Trophoblast cell (in vitro differentiated cells and primary cell): ENCODE data around the gene CKS2.

Experiments
- DNase-seq, 2 donors: peaks; one replicate each; pipeline ENCODE4 v3.0.0-alpha.2; 2016
- H2AFZ ChIP-seq: 2 replicates; pipeline ENCODE4 v1.6.1; 2013; ENCODE audit warnings: low read length, moderate library complexity, mild to moderate bottlenecking; ENCODE audit not compliant: insufficient read depth, poor library complexity
- H2AK5ac ChIP-seq: 2 replicates; pipeline ENCODE4 v1.6.1; 2013; ENCODE audit warnings: mild to moderate bottlenecking, low read length
- H2BK120ac ChIP-seq: 2 replicates; pipeline ENCODE4 v1.6.1; 2013; ENCODE audit warnings: low read length, mild to moderate bottlenecking, moderate library complexity; ENCODE audit not compliant: insufficient read depth, poor library complexity
- H2BK12ac ChIP-seq: 2 replicates; pipeline ENCODE4 v1.6.1; 2013; ENCODE audit warnings: mild to moderate bottlenecking, low read length, moderate library complexity
- H2BK5ac ChIP-seq: 2 replicates; pipeline ENCODE4 v1.6.1; 2013; ENCODE audit warnings: low read length, low read depth, moderate library complexity, mild to moderate bottlenecking; ENCODE audit not compliant: poor library complexity
- H3K14ac ChIP-seq: 2 replicates; pipeline ENCODE4 v1.6.1; 2013; ENCODE audit warnings: mild to moderate bottlenecking, low read length
- H3K18ac ChIP-seq: 2 replicates; pipeline ENCODE4 v1.6.1; 2013; ENCODE audit warnings: mild to moderate bottlenecking, low read length
- H3K23ac ChIP-seq: 2 replicates; pipeline ENCODE4 v1.6.1; 2013; ENCODE audit warnings: low read length
- H3K27ac ChIP-seq: 2 replicates; pipeline ENCODE4 v1.5.1; 2013; ENCODE audit warnings: low read depth, mild to moderate bottlenecking, inconsistent platforms, low read length, moderate library complexity
- H3K27me3 ChIP-seq: 2 replicates; pipeline ENCODE4 v1.6.1; 2013; ENCODE audit warnings: inconsistent platforms, mild to moderate bottlenecking, low read length, moderate library complexity; ENCODE audit not compliant: insufficient read depth
- H3K36me3 ChIP-seq, 2 experiments: 1 replicate in 1 of 2; 2 replicates in 1 of 2; pipeline ENCODE4 v1.6.1; 2013; ENCODE audit warnings: low read length in 2 of 2, mild to moderate bottlenecking in 2 of 2, moderate library complexity in 1 of 2; ENCODE audit not compliant: insufficient read depth in 2 of 2, control insufficient read depth in 1 of 2
- H3K4ac ChIP-seq: 2 replicates; pipeline ENCODE4 v1.6.1; 2013; ENCODE audit warnings: low read depth, mild to moderate bottlenecking, low read length, moderate library complexity
- H3K4me1 ChIP-seq, 2 experiments: 1 replicate in 1 of 2; 2 replicates in 1 of 2; pipeline ENCODE4 v1.6.1; 2013; ENCODE audit warnings: low read length in 2 of 2, mild to moderate bottlenecking in 2 of 2, moderate library complexity in 1 of 2; ENCODE audit not compliant: insufficient read depth in 2 of 2, control insufficient read depth in 1 of 2
- H3K4me2 ChIP-seq: 2 replicates; pipeline ENCODE4 v1.6.1; 2013; ENCODE audit warnings: inconsistent platforms, mild to moderate bottlenecking, low read length, moderate library complexity
- H3K4me3 ChIP-seq: 2 replicates; pipeline ENCODE4 v1.5.1; 2013; ENCODE audit warnings: mild to moderate bottlenecking, low read depth, low read length, inconsistent platforms
- H3K79me1 ChIP-seq: one replicate; pipeline ENCODE4 v1.6.1; 2013; ENCODE audit warnings: low read length
- H3K79me2 ChIP-seq: 2 replicates; pipeline ENCODE4 v1.6.1; 2013; ENCODE audit warnings: low read length, mild to moderate bottlenecking; ENCODE audit not compliant: control insufficient read depth, insufficient read depth, poor library complexity
- H3K9ac ChIP-seq: 2 replicates; pipeline ENCODE4 v1.6.1; 2013; ENCODE audit warnings: mild to moderate bottlenecking, low read length
- H3K9me3 ChIP-seq: 2 replicates; pipeline ENCODE4 v1.6.1; 2013; ENCODE audit warnings: low read depth, mild to moderate bottlenecking, control low read depth, inconsistent platforms, low read length; ENCODE audit not compliant: insufficient read depth
- H4K12ac ChIP-seq: 2 replicates; pipeline ENCODE4 v1.6.1; 2013; ENCODE audit warnings: low read depth, mild to moderate bottlenecking, low read length, moderate library complexity
- H4K8ac ChIP-seq: 2 replicates; pipeline ENCODE4 v1.6.1; 2013; ENCODE audit warnings: low read depth, mild to moderate bottlenecking, low read length, moderate library complexity
- H4K91ac ChIP-seq: one replicate; pipeline ENCODE4 v1.6.1; 2013; ENCODE audit warnings: low read depth, mild to moderate bottlenecking, low read length, moderate library complexity
- WGBS: extraction: QIAGEN DNeasy Blood & Tissue Kit; methylation state at CpG from one replicate; pipeline ENCODE4 v1.1.7; 2013; ENCODE audit warnings: missing lambda C conversion rate; ENCODE audit not compliant: insufficient read length, insufficient coverage; ENCODE audit errors: extremely low coverage; 5-methylcytosine and 5-hydroxymethylcytosine counted together

CKS2 gene

GRCh38 chr9:89352451-89352850 is 41.5 kb downstream of the CKS2 start:
- Histone ChIP-seq H2BK12ac (no peak overlapping the region), H3K4me2 (no peak overlapping the region), H3K79me1 (no peaks in the 10 kb centered on the region), H3K79me2 (no peaks in the 10 kb centered on the region), H3K36me3 (peaks cover 62 to 78% of the 10 kb centered on the region in 2 experiments), H3K4me3 (no peak overlapping the region), H3K9me3 (peaks cover 7% of the 10 kb centered on the region), H3K27me3 (no peaks in the 10 kb centered on the region), H3K4me1 (no peaks in the 10 kb centered on the region), H3K27ac (no peak overlapping the region), H3K4ac (no peak overlapping the region), H4K91ac (no peak overlapping the region), H3K14ac (no peak overlapping the region), H2AFZ (no peak overlapping the region), H3K23ac (no peak overlapping the region), H3K18ac (no peak overlapping the region), H2BK5ac (no peak overlapping the region), H4K12ac (no peak overlapping the region), H2AK5ac (no peak overlapping the region), H3K9ac (no peak overlapping the region), H4K8ac (no peak overlapping the region), H2BK120ac (no peak overlapping the region)
- no CpG with 5 or more reads among the region's 3 CpGs for WGBS
- no peak for DNase-seq

- Histone ChIP-seq H3K4me2 (no peak overlapping the region), H3K79me2 (no peaks in the 10 kb centered on the region), H3K9ac (no peak overlapping the region), H4K12ac (no peak overlapping the region), H2BK120ac (no peak overlapping the region), H3K23ac (no peak overlapping the region), H2BK12ac (no peak overlapping the region), H3K18ac (peak overlapping the region; percentile 1), H3K14ac (no peak overlapping the region), H2AK5ac (no peak overlapping the region), H2AFZ (no peak overlapping the region), H3K27ac (no peak overlapping the region), H4K8ac (no peak overlapping the region), H3K4me1 (peaks cover 0 to 2% of the 10 kb centered on the region in 2 experiments), H2BK5ac (no peak overlapping the region), H3K36me3 (peaks cover 63 to 79% of the 10 kb centered on the region in 2 experiments), H3K4me3 (no peak overlapping the region), H3K4ac (no peak overlapping the region), H3K27me3 (no peaks in the 10 kb centered on the region), H3K79me1 (no peaks in the 10 kb centered on the region), H4K91ac (no peak overlapping the region), H3K9me3 (peaks cover 7% of the 10 kb centered on the region)
- DNase-seq: no peak
- no CpG with 5 or more reads among the region's 8 CpGs for WGBS
These were observed 42.1 kb downstream of the CKS2 start for GRCh38 chr9:89352874-89353649.

- H2AK5ac ChIP-seq: no peak overlapping the region
- no CpG with 5 or more reads among the region's 3 CpGs for WGBS
- H3K27me3 ChIP-seq: no peaks in the 10 kb centered on the region
These were observed 43.0 kb downstream of the CKS2 start for GRCh38 chr9:89353989-89354388.

GRCh38 chr9:89354471-89354870 is 43.5 kb downstream of the CKS2 start:
- peaks cover 61 to 78% of the 10 kb centered on the region in 2 experiments for H3K36me3 ChIP-seq

More at GRCh38 chr9:89353989-89354388, 43.0 kb downstream of the CKS2 start:
- Histone ChIP-seq H3K4me2 (no peak overlapping the region), H2BK120ac (no peak overlapping the region), H3K27ac (no peak overlapping the region), H2BK12ac (no peak overlapping the region), H3K79me2 (no peaks in the 10 kb centered on the region), H3K9me3 (peaks cover 7% of the 10 kb centered on the region), H2AFZ (no peak overlapping the region), H4K91ac (no peak overlapping the region), H3K4ac (no peak overlapping the region), H2BK5ac (no peak overlapping the region), H3K14ac (no peak overlapping the region), H4K8ac (no peak overlapping the region), H3K18ac (no peak overlapping the region), H4K12ac (no peak overlapping the region), H3K23ac (peak overlapping the region; percentile 47), H3K79me1 (no peaks in the 10 kb centered on the region), H3K9ac (no peak overlapping the region), H3K36me3 (peaks cover 61 to 78% of the 10 kb centered on the region in 2 experiments), H3K4me3 (no peak overlapping the region), H3K4me1 (peaks cover 0 to 2% of the 10 kb centered on the region in 2 experiments)
- DNase-seq: no peak

More at GRCh38 chr9:89354471-89354870, 43.5 kb downstream of the CKS2 start:
- H2AK5ac ChIP-seq: no peak overlapping the region
- WGBS: no CpG with 5 or more reads among the region's 6 CpGs
- H3K4me2 ChIP-seq: no peak overlapping the region
- H2BK12ac ChIP-seq: no peak overlapping the region
- H3K79me1 ChIP-seq: no peaks in the 10 kb centered on the region
- H3K9me3 ChIP-seq: peaks cover 7% of the 10 kb centered on the region
- peak overlapping the region; percentile 13 for H3K23ac ChIP-seq
- peaks cover 0 to 2% of the 10 kb centered on the region in 2 experiments for H3K4me1 ChIP-seq
- H4K8ac ChIP-seq: no peak overlapping the region
- H2BK5ac ChIP-seq: no peak overlapping the region
- H3K9ac ChIP-seq: no peak overlapping the region
- no peak overlapping the region for H3K4ac ChIP-seq
- H2BK120ac ChIP-seq: no peak overlapping the region
- H3K27ac ChIP-seq: no peak overlapping the region
- H2AFZ ChIP-seq: no peak overlapping the region
- H3K18ac ChIP-seq: no peak overlapping the region
- no peak overlapping the region for H3K14ac ChIP-seq
- H3K79me2 ChIP-seq: no peaks in the 10 kb centered on the region
- no peak overlapping the region for H4K91ac ChIP-seq
- no peak for DNase-seq
- H3K27me3 ChIP-seq: no peaks in the 10 kb centered on the region
- H4K12ac ChIP-seq: no peak overlapping the region
- H3K4me3 ChIP-seq: no peak overlapping the region
